ENCODE results near the gene THAP4. TPM values are rescaled to one million over a fixed set of nuclear protein-coding genes. Genes with fewer than 3 reads are reported as not detected.

The THAP4 gene
- polyA plus RNA-seq, 1 donor (not counting 4 experiments of a cell fraction or from before 2014, with no cell fraction given): 30.3 TPM

- no peaks in the 10 kb centered on the region for H3K9me3 ChIP-seq (ENCODE audit: control insufficient read depth, low read depth, low read length)
- peaks cover 9% of the 10 kb centered on the region for H3K4me1 ChIP-seq (ENCODE audit: control insufficient read depth, extremely low read depth, insufficient read depth, low read length)
- peaks cover 5% of the 10 kb centered on the region for H4K20me1 ChIP-seq (ENCODE audit: control insufficient read depth, extremely low read depth, insufficient read depth, low read length)
- H3K27ac ChIP-seq (ENCODE audit: control insufficient read depth, insufficient read depth, low read length): no peak overlapping the region
- no peak overlapping the region for H2AFZ ChIP-seq (ENCODE audit: control insufficient read depth, low read length)
- FAIRE-seq (no peak), DNase-seq (ENCODE audit: low read depth, low spot score) (no peak)
- H3K4me2 ChIP-seq (ENCODE audit: control insufficient read depth, extremely low read depth, insufficient read depth, low read depth, low read length): no peak overlapping the region
- H3K79me2 ChIP-seq (ENCODE audit: control insufficient read depth, insufficient read depth, low read length): peaks cover 83% of the 10 kb centered on the region
- no peak overlapping the region for H3K4me3 ChIP-seq (ENCODE audit: control insufficient read depth in 2 of 3, extremely low read depth in 1 of 3, insufficient read depth in 2 of 3, low read depth in 1 of 3, low read length in 3 of 3)
- dilution Hi-C loops (cut with MboI; ENCODE audit: extremely low pct_ligation_motif_present, low sequenced_read_pairs): no loop called here
- no peaks in the 10 kb centered on the region for H3K9me1 ChIP-seq (ENCODE audit: control insufficient read depth, extremely low read depth, insufficient read depth, low read length)
- no peak overlapping the region for H3K9ac ChIP-seq (ENCODE audit: control insufficient read depth, extremely low read depth, insufficient read depth, low read length)
- no peak for TF ChIP-seq CTCF (optimal IDR thresholded peaks at IDR 0.05 in 1 of 3, IDR thresholded peaks at IDR 0.05 in 1 of 3, conservative IDR thresholded peaks at IDR 0.05 in 1 of 3; ENCODE audit: extremely low read depth in 1 of 3, insufficient read depth in 2 of 3, low read length in 3 of 3)
- no peak for TF ChIP-seq EZH2 (IDR thresholded peaks at IDR 0.05; ENCODE audit: low read length)
- no peaks in the 10 kb centered on the region for H3K27me3 ChIP-seq (ENCODE audit: control insufficient read depth, extremely low read depth, insufficient read depth, low read length)
- peaks cover 1 to 13% of the 10 kb centered on the region in 2 experiments for H3K36me3 ChIP-seq (ENCODE audit: control insufficient read depth in 2 of 2, extremely low read depth in 1 of 2, insufficient read depth in 2 of 2, low read length in 2 of 2)
These were observed 3.3 kb upstream of the THAP4 start for GRCh38 chr2:241640165-241640795.

- no peak overlapping the region for H3K4me3 ChIP-seq (ENCODE audit: control insufficient read depth in 2 of 3, extremely low read depth in 1 of 3, insufficient read depth in 2 of 3, low read depth in 1 of 3, low read length in 3 of 3)
- H3K9me3 ChIP-seq (ENCODE audit: control insufficient read depth, low read depth, low read length): no peaks in the 10 kb centered on the region
- no peaks in the 10 kb centered on the region for H3K9me1 ChIP-seq (ENCODE audit: control insufficient read depth, extremely low read depth, insufficient read depth, low read length)
- H3K4me1 ChIP-seq (ENCODE audit: control insufficient read depth, extremely low read depth, insufficient read depth, low read length): peaks cover 9% of the 10 kb centered on the region
- peaks cover 2% of the 10 kb centered on the region for H4K20me1 ChIP-seq (ENCODE audit: control insufficient read depth, extremely low read depth, insufficient read depth, low read length)
- DNase-seq (ENCODE audit: low read depth, low spot score) (no peak), FAIRE-seq (no peak)
- no peak overlapping the region for H3K4me2 ChIP-seq (ENCODE audit: control insufficient read depth, extremely low read depth, insufficient read depth, low read depth, low read length)
- peaks cover 85% of the 10 kb centered on the region for H3K79me2 ChIP-seq (ENCODE audit: control insufficient read depth, insufficient read depth, low read length)
- no peaks in the 10 kb centered on the region for H3K27me3 ChIP-seq (ENCODE audit: control insufficient read depth, extremely low read depth, insufficient read depth, low read length)
- no peak overlapping the region for H3K9ac ChIP-seq (ENCODE audit: control insufficient read depth, extremely low read depth, insufficient read depth, low read length)
- dilution Hi-C loops (cut with MboI; ENCODE audit: extremely low pct_ligation_motif_present, low sequenced_read_pairs): no loop called here
- H3K27ac ChIP-seq (ENCODE audit: control insufficient read depth, insufficient read depth, low read length): no peak overlapping the region
- peaks cover 0 to 13% of the 10 kb centered on the region in 2 experiments for H3K36me3 ChIP-seq (ENCODE audit: control insufficient read depth in 2 of 2, extremely low read depth in 1 of 2, insufficient read depth in 2 of 2, low read length in 2 of 2)
- no peak overlapping the region for H2AFZ ChIP-seq (ENCODE audit: control insufficient read depth, low read length)
- TF ChIP-seq CTCF (optimal IDR thresholded peaks at IDR 0.05 in 1 of 3, IDR thresholded peaks at IDR 0.05 in 1 of 3, conservative IDR thresholded peaks at IDR 0.05 in 1 of 3; ENCODE audit: extremely low read depth in 1 of 3, insufficient read depth in 2 of 3, low read length in 3 of 3) (no peak), EZH2 (IDR thresholded peaks at IDR 0.05; ENCODE audit: low read length) (no peak)
These were observed 2.4 kb upstream of the THAP4 start for GRCh38 chr2:241639385-241639784.

Data from keratinocyte (primary cell).